Prostate gland (tissue), 2 donors: ENCODE measurements around the gene RTN1.
"Not testable (repeated sequence)": the region's sequence is repeated elsewhere in the genome, so short reads cannot be mapped to it uniquely, and the experiment has no call there.

ENCODE experiments used
- CTCF ChIP-seq, 4 experiments: fragments of 200-600 bp in 2 of 4; fragments of 450-650 bp in 2 of 4; sonication (generic) in 2 of 4; IDR thresholded peaks; 1 replicate in 3 of 4; 2 replicates in 1 of 4; pipeline ENCODE4 v1.5.1; 2016 to 2019; ENCODE audit warnings: antibody characterized with exemption in 4 of 4, mild to moderate bottlenecking in 2 of 4, moderate library complexity in 2 of 4
- POLR2A ChIP-seq: fragments of 450-650 bp; IDR thresholded peaks from one replicate; pipeline ENCODE4 v1.6.1; 2016; ENCODE audit warnings: antibody characterized with exemption, mild to moderate bottlenecking
- POLR2AphosphoS5 ChIP-seq: sonication (generic); formaldehyde crosslinking; IDR thresholded peaks from one replicate; pipeline ENCODE4 v1.6.1; 2017; ENCODE audit warnings: antibody characterized with exemption

- TF ChIP-seq CTCF (IDR thresholded peaks at IDR 0.05); POLR2A; POLR2AphosphoS5: not testable (repeated sequence)
Measured at GRCh38 chr14:59654131-59654530, 216.4 kb downstream of the RTN1 start.
